NOMO-1 treated with dmso at 0.1 percent for 144 hours (cell line): Measurements from ENCODE around the gene ACSL6.

Experiments
- DNase-seq: peaks from one replicate; lab custom pipeline; 2025; ENCODE audit not compliant: unreplicated experiment; lab: John Stamatoyannopoulos, UW

The ACSL6 gene

DNA sequence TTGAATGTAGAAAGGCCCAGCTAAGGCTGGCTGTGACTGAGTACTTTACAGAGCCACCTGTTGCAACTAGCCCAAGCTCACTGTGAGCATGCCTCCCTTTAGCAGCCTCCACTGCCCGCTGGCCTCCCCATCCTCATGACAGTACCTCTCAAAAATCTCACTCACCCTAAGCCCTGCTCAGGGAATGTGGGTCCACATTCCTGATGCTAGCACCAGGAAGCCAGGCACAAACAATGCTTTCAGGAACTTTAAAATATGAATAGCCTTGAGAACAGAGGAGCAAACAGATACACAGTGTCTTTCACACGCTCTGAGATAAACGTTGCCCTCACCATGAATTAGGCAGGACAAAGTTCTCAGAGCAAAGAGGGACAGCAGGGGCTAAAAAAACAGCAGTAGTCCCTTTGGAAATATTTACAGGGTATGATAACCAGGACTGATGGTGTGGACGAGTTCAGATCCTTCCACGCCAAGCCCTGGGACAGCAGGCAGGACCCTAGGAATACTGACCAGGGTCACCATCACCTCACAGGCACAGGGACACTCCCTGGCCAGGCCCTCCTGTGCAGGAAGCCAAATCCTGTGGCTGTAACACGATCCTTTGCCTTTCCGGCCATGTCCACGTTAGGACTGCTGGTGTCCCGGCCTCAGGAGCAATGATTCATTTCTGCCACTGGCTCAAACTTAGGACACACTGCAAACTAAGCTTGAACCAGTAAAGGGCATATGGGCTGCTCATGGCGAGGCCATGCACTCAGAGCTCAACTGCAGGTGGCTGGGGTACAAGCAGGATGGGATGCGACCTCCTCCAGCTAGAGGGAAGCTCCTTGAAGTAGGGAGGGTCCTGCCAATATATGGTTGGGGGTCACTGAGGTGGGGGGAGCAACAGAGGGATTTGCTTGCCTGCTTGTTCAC, 9.6 kb downstream of the ACSL6 start:
- DNase-seq = no peak

DNA sequence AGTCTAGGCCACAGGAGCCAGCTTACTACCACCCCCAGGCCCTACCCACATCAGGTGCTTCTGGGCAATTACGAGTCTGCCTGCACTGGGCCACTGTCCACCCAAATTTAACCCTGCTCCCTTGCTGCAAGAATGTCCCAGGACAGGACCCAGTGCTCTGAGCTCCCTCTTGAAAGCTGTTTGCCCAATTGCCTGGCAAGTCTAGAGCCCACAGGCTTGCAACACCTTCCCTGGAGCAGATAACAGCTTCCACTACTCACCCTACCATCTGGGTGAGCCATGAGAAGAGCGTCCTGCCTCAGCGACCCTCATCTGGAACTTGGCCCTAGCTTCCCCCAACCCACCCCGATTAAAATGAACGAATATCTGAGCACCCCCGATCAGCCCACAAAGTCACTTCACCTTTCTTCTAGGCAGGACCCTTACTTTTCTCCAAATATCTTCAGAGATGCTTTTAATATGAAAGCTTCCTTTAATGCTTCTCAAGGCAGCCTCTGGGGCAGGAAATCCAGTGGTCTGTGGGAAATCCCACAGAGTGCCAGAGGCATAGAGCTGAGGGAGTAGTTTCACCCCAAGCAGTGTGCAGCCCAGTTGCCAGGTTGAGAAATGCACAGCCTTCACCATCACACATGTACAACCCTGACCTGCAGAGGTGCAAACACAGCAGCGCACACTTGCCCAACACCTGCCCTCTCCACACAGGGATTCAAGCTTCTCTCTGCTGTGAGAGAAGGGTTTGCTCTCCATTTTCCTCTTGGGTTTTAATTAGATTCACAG, 10.6 kb downstream of the ACSL6 start:
- DNase-seq = no peak

DNA sequence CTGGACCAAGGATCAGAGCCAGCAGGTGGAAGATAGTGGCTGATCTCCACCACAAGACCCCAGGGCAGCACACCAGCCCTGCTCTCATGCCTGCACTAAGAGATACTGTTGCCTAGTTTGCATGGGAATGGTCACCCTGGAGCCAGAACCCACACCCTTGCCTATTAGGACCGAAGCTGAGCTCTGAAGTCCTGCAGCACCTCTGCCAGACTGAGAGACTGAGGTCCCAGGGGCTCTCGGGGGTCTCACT, 11.3 kb downstream of the ACSL6 start:
- DNase-seq = no peak

DNA sequence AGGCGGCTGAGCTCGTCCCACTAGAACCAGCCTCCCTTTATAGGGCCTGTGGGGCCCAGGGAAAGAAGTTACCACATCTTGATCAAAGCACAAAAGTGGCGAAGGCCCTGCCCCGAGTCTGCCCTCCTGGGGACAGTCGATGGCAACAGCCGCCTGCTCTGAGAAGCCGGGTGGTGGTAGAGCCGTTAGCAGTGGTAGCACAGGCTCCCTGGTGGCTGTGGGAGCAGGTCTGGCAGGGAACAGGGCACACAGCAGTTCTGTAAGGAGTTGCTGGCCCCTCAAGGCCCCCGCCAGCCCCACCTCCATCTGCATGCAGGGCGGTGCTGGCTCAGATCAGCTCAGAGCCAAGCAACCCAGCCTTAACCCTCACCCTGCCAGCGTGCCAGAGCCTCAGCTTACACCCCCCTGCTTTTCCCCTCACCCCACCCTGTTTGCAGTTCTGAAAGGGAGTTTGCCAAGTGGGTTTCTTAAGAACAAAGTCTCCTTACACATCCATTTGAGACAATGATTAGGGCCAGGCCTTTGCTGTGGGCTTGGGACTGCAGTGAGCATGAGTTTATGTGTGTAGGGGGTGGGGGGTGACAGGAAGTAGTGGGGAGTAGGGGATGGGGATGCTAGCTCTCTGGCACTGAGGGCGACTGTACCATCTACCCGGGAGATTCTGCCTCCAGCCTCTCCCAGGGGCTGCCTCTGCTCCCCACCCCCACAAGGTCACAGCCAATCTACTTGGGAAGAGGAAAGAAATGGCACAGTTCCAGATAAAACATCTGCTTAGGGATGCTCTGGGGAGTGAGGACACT, 11.8 kb downstream of the ACSL6 start:
- DNase-seq = no peak

DNA sequence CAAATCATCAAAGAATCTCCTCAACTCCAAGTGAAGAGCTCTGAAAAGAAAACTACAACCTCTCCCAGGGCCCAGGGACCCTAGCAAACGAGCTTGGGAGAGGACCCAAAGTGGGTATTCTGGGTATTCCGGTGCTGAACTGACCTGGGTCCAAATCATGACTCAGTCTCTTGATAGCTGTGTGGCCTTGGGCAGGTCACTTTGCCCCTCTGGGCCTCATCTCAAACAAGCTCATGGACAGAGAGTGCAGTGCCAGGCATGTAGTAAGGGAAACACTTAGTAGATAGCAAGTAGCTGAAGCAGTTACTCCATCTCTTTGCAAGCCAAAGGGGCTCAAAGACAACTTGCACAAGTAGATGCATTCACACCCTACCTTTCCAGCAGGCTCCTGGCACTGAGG, 12.4 kb downstream of the ACSL6 start:
- no peak for DNase-seq

DNA sequence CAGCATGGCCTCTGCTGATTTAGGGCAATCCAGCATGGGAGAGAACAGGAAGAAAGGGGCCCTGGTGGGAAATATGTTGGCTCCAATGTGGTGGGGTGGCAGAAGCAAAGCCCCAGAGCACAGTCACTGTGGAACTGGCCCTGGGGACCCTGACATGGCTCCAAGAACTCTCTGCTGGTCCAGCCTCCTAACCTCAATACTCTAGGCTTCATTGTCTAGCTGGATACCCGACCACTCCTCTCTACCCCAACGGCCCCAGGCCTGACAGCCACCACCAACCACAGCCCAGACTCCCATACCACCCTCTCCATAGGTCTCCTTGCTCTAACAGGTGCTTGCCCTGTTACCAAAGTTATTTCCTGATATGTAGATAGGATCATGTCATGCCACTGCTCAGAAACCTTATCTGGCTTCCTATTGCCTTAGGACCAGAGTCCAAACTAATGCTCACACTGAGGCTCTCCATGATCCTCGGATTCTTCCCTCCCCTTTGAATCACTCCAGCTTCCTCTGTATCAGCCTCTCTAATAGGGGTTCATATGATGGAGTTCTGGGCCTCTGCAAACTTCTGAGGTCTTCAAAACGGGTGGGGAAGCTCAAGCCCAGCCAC, 12.9 kb downstream of the ACSL6 start:
- DNase-seq = no peak

DNA sequence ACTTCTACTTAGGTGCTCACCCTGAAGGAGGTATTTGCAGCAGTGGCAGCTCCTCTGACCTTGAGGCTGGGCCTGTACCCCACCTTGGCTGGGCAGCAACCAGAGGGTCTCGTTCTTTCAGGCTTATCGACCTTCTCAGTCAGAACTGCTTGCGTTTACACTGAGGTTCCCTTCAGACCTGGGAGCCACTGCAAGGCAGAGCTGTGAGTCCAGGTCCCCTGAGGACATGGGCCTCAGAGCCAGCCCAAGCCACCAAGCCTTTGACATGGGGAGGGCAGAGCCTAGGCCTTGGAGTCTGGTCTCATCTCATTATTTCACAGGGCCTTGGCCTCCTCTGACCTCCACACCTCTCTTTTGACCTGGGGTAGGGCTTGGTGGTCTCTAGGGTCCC, 13.7 kb downstream of the ACSL6 start:
- no peak for DNase-seq

DNA sequence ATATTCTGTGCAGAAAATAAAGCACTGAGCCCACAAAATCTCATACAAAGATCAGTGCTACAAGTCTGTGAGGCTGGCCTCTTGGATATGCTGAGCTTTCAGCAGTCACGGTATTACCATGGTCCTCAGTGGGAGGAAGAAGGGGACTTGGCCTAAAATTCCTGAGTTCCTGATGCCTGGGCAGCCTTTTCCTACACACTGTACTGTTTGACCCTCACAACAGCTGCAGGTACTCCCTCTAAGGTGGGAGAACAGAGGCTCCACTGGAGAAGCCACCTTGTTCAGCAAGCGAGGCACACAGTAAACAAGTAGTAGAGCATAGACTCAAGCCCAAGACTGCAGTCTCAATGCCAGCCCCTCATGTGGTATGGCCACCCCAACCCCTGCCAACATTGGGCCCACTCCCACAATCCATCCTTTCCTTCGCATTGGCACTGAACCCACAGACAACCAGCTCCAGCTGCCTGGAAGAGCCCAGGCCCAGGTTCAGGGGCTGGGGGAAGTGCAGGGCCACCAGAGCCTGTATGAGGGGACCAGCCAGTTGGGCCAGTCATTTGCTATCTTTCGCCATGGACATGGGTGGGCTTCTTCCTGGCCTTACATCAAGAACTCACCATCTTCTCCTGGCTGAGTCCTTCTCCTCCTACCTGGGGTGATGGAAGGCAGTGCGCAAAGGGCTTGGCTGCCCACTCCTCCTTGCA, 14.3 kb downstream of the ACSL6 start:
- no peak for DNase-seq

DNA sequence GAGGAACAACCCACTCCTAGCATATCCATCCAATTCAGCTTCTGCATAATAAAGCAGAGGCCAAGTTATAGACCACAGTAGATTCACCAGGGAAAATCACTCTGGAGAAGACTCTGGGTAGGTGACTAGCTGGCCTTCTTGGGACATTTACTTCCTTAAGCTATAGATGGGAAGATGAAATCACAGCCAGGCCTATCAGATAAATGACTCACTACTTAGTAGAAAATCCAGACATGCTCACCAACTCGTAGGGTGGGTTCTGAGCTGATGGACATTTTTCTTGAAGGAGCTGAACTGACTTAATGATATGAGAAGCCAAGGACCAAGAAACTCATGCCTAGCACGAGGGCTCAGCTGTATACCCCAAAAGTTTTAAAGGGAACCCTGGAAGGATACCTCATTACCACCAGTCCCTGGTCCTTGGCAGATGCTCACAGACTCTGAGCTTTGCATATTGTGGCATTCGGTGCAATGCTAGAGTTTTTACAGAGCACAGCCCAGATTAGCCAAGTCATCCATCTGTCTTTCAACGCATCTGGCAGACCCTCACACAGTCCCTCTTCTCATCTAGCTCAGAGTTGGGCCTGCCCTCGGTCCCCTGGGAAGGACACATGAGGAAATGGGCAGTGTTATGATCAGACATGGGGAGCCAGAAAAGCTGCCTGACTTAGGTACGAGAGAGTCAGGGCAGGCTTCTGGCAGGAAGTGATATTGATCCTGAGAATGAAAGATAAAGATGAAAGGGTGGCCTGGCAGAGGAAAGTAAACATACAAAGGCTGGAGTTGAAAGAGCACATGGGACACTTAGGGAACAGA, 15.0 kb downstream of the ACSL6 start:
- no peak for DNase-seq

DNA sequence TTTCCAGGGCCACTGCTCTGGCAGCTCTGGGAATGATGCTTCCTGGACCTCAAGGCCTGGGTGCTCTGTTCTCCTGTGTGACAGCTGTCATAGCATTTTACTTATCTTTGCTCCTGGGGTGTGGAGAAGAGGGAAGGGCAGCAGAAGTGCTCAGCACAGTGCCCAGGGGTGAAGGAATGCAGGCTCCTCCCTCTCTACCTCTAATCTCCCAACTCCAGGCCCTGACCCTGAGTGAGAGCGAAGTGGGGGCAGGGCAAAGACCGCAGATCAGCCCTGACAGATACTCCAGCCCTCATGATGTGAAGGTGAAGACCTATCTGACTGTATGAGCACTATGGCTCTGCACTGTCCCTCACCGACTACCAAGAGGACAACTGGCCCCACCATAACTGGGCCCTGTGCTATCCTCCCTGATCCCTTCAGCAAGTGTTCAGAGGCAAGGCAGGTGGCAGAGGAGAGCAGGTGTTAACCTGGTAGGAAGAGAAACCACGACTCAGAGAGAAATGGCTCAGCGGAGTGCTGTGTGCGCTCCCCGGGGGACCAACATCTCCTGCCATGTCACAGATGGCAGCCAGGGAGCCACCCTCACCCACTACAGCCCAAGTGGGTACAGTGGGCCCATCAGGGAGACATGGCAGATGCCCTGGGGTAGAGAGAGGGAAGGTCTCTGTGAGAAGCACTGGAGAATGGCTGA, 16.8 kb downstream of the ACSL6 start:
- DNase-seq = no peak

DNA sequence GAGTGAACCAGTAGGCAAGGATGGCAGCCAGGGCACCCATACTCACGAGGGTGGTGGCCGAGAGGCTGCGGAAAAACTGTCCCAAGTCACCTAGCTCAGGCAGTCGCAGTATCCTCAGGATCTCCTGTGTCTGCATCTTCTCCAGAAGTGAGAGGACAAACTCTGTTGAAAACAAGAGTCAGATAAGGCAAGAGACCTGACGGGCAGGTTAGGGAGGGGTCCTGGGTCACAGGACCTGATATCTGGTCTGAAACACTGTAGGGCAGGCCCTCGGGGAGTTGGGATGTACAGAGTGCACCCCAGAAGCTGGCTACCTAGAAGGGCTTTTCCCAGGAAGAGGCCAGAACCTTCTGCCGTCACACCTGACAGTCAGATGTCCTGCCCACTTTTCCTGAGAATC, 17.4 kb downstream of the ACSL6 start:
- DNase-seq = no peak

DNA sequence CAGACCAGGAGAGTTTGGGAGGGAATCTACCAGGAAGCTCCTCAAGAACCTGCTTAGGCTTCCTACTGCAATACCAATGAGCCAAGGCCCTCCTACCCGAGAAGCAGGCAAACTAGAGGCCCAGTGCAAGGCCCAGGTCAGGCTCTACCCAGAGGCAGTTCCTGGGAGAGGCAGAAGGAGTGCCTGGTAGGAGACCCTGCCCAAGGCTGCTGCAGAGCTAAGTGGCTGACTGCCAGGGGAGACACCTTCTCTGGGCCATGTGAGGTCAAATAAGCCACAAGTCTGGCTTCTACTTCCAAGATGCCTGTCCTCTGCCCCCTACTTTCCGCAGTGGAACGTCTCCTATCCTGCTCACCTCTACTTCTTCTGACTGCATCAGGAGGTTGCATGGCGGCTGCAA, 17.8 kb downstream of the ACSL6 start:
- no peak for DNase-seq

DNA sequence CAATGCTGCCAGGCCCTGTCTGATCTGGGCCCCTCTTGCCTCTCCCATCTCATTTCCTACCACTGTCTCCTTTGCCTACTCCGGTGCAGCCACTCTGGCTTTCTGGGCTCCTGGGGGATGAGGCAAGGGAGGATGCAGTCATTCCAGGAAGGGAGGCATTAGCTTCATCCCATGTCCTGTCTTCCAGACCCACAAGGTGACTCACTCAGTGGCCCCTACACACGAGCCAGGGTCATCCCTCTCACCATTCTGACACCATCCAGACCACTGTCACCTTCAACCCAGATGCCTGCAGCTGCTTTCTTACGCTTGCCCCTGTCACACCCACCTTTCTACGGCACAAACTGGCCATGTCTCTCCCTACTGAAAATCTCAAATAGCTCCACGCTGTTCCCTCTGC, 19.1 kb downstream of the ACSL6 start:
- DNase-seq = no peak

DNA sequence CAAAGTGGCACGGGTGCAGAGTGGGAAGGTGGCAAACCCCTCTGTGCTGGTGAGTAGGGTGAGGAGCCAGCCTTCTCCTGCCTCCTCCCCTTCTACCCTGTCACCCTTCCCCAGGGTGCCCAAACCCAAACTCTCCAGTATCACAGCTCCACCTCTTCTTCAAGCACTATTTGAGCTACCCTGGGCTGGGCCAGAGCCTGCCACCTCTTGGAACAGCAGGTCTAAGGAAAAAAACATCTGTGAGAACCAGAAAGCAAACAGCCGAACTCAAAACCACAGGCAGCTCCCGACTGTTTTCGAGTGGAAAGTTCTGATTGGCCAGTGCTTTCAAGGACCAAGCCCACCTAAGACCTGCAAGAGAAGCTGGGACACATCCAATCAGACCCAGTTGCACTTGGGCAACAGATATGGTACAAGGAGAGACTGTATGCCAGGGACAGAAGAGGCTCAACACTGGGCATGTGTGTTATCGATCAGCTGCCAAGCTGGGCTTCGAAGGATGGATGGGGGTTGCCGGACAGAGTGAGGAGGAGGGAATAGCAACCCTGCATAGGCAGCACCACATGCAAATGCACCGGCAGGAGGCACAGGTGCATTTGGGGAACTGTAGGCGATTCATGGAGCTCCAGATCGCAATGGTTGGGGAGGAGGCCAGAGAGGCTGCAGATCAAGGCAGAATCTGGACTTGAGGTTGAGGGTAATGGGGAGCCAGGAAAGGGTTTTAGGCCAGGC, 19.7 kb downstream of the ACSL6 start:
- no peak for DNase-seq

DNA sequence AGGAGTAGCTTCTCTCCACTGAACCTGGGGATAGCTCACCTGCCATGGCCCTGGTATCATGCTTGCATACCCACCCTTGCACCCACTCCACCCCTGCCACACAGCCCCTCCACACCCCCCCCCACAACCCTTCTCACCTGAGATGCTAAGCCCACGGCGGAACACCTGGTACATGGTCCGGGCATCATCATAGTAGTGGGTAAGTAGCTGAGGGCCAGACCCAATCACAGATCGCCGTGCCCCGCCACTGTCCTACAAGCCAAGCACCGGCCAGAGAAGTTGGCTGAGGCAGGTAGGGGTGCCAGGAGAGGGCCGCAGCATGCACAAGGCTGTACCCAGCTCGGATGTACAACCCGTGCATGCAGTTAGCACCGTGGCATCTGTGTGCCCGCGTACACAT, 20.7 kb downstream of the ACSL6 start:
- no peak for DNase-seq

DNA sequence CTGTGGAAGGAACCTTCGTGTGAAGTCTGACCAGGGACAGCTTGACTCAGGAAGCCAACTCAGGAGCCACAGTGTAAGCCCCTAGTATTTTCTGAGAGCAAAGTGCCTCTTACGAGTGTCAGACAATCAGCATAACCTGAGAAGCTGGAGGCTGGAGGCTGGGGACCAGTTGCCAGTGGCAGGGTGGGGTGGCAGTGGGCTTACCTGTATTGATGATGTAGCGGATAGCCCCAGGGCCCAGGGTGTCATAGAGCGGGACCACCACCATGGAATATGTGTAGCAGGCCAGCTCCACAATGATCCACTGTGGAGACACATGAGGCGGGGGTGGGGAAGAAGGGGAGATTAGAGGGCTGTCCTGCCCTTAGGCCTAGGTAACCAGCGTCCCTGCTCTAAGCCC, 22.9 kb downstream of the ACSL6 start:
- DNase-seq = no peak

DNA sequence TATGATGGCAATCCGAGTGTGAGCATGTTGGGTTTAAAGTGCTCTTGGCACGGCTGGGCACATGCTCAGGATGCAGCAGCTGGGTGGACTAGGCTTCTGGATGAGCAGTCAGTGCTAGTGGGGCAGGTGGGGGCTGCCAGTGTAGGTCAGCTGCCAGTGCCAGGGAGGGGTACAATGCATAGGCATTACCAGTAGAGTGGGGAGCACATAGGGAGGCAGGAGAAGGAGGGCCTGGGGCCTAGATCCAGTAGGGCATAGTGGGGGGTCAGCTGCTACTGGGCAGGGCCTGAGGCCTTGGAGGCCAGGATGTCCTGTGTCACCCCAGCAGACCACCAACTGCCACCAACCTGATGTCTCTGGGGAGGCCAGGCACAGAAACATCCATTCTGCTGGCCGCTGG, 24.2 kb downstream of the ACSL6 start:
- DNase-seq = no peak

DNA sequence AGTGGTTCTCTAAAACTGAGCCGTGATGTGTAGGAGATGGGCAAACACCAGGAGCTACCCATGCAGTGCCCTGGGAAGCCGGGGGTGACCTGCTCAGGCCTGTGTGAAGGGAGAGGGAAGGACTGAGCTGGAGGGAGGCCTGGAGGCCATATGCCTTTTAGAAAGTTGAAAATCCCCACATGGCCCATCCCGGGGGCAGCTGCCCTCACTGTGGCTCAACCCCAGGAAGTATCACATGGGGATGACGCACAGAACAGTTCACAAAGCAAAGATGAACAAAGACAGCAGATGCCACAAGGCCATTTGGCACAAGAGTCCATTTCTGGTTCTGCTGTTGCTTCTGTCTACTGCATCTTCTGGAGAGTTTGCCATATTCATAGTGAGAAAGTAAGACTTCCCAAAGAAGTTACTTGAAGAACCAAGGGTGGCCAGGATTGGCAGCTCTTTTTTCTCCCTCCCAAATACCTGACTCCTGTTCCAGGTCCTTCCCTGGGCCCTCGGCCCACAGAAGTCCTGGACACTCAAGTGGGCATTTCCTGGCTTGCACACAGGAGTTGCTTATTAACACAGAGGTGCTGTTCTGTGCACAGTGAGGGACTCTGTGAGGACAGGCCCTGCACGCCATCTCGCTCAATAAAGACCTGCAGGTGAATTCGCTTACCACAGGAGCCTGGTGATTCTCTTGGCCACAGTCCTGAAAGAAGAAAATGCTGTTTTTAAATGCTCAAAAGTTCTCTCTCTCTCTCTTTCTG, 25.1 kb downstream of the ACSL6 start:
- DNase-seq = no peak
